HK-2 (cell line): ENCODE measurements around the gene TMEM59L.

Source experiments
- DNase-seq: peaks from one replicate; pipeline ENCODE4 v3.0.0-alpha.2; 2018; ENCODE audit not compliant: unreplicated experiment

The TMEM59L gene

DNA sequence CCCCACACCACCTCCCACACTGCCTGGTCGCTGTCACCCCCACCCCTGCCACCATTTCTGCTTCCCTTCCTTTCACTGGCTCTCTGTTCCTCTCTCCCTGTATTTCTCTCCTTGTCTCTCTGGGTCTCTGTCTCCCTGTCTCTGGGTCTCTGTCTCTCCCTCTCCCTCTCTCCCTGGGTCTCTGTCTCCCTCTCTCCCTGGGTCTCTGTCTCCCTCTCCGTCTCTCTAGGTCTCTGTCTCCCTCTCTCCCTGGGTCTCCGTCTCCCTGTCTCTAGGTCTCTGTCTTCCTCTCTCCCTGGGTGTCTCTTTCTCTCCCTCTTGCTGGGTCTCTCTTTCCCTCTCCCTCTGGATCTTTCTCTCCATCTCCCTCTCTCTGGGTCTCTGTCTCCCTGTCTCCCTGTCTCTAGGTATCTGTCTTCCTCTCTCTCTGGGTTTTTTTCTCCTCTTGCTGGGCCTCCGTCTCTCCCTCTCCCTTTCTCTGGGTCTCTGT is 45.7 kb downstream of the TMEM59L start:
- DNase-seq: no peak

DNA sequence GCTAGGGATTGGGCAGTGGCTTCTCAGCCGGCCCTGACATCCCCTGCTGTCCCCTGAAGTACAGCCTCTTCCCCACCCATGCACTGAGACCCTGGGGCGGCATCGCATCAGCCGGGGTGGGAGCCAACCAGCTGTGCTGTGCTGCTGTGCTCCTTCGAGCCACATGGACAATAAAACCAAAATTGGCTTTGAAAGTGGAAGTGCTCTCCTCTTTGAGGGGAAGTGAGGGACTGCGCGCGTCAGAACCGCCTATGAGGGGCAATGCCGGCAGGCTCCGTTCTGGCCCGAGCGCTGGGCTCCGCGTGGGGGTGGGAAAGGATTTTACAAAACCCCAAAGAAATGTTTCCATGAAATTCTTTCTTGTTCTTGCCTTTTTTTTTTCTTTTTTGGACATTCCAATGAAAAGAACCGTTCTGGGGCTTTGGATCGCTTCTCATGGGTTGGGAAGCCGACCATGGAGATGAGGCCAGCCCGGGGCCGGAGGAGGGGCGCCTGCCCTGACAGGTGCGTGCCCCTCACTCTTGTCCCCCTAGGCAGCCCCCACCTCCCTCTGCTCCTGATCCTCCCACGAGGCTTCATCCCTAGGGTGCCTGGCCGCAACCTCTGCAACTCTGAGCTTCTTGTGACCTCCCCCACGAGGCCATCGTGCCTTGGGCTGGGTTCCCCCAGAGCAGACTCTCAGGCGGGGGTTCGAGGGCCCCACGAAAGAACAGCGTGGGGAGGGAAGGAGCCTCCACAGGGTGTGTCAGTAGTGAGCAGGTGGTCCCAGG is 46.8 kb downstream of the TMEM59L start:
- DNase-seq: no peak

DNA sequence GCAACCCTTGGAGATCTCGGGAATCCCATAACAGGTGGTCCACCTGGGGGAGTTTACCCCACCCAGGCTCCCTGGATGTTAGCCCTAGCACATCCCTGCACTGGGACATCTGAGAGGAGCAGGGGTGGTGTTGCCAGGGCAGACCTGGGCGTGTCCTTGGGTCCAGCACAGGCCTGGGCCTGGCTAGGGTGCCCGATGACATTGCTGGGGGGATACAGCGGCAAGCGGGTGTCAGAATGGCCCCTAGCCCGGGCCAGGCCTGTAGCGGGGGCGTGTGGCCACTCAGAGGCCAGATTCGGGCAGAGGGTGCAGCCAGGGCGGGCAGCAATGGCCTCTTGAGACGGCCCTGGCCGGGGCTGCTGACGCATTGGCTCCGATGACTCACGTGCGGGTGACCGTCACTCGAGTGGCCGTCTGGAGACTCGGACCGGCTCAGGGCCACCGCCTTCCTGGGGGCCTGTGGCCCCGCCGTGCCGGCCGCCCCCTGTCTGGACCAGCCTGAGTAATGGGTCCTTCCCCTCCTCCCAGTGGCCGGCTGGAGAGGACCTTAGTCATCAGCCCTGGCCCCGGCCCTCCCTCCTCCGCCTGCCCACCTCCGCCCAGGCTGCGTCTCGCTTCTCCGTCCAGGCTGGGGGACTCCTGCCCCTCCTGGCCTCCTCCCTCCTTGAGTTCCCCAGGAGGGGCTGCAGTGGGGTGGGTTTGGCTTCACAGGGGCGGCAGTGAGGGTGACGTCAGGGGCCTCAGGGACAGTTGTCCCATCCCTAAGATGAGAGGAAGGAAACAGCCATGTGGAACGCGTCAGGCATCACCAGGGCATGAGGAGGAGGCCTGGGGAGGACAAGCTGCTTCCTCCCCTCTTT is 47.6 kb downstream of the TMEM59L start:
- DNase-seq: peak; percentile 95

DNA sequence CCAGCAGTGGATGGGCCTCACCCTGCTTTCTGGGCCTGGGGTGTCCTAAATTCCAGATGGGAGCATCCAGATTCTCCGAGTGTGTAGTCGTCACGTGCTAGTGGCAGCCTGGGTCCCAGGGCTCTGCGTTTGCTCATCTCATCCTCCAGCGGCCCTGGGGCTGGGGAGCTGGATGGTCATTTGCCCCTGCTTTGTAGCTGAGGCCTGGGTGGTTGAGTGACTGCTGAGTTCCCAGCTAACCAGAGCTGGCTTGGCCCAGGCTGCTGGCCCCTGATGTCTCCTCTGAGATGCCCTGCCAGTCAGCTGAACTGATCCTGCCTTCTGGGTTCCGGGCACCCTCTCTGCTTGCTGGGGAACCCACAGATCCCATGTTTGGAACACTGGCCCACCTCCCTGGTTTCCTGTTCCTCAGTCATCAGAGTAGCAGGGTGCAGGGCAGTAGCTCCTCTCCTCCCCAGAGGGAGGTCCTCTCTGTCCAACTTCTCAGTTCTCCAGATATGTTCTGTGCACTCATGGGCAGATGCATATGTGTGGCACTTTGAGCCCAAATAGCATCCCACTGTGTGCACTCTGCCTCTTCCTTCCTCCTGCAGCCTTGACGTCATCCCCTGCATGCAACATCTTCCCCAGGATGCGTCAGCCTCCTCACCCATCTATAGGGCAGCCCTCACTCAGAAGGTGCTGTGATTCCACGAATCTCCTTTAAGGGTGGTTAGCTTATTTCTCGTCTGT is 48.4 kb downstream of the TMEM59L start:
- DNase-seq: no peak

DNA sequence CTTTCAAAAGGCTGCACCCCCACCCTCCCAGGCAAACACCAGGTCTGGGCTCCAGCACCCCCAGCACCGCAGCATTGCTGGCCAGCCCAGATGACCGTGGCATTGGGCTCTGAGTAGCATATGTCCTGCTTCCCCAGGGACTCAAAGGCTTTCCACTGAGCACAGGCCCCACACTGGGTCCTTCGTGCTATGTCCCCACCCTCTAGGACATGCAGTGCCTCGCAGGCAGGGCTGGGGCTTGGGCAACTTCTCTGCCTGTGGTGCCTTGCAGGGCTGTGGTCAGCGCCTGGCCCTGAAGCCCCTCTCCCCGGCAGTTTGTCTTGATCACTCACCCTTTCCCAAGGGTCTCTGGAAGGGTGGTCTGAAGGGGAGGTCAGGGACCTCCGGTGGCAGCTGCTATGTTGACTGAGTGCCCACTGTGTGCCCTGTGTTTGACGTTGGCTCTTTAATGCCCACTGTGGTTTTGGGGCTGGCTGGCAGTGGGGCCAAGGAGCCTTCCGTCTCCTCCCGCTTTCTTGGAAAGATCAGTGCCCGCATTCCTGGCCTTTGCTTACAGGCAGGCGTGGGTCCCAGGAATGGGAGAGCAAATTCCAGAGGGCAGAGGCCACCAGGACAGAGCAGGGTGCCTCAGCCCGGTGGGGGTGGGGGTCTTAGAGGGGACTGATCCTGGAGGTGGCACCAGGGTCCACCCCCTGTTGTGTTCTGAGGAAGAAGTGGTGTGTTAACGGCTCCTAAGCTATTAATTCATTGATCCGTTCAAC is 50.5 kb downstream of the TMEM59L start:
- DNase-seq: no peak

DNA sequence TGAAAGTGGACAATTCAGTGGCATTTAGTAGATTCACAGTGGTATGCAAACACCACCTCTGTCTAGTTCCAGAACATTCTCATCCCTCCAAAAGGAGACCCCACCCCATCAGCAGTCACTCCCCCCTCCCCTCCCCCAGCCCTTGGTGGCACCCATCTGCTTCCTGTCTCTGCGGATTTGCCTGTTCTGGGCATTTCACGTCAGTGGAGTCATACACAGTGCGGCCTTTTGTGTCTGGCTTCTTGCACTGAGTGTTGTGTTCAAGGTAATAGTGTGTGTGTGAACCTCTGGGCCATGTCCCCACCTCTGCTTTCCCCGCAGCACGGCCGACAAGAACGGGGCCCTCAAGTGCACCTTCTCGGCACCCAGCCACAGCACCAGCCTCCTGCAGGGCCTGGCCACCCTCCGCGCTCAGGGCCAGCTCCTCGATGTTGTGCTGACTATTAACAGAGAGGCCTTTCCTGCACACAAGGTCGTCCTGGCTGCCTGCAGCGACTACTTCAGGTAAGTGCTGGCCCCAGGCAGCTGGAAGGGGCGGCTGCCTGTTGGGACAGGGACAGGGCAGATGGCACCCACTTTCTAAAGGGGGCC is 51.4 kb downstream of the TMEM59L start:
- no peak for DNase-seq

DNA sequence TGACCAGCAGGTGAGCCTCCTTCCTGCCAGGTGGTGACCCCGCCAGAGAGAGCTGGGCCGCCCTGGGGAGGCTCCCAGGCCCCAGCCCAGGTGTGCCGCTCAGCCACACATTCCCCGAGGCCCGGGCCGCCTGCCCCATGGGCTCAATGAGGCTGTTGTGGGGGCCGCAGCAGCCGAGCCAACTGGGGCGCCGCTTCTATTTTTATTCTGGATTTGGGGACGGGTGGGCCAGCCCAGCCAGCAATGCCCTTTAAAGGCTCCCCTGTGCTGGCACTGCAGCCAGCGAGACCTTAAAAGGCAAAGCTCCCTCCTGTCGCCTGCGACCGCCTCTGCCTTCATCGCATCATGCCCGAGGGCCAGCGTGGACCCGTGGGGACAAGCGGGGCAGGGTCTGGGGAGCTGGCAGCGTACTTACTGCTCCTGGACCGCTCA is 53.1 kb downstream of the TMEM59L start:
- no peak for DNase-seq

DNA sequence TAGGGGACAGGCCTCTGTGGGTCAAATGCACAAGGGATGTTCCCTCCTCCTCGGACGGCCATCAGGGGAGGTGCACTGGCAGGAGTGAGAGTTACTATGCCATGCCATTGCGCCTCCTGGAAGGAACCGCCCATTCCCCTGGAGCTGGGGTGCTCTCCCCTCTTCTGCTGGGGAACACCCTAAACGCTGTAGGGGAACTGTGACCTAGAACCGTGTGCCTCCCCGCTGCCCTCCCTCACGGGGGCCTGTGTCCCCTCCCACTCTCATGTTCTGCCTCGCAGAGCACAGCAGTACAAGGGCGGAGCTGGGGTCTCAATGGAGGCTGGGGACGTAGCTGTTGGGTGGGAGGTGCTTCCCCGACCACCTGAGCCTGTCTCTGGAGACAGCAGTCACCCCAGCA is 53.6 kb downstream of the TMEM59L start:
- DNase-seq: no peak

DNA sequence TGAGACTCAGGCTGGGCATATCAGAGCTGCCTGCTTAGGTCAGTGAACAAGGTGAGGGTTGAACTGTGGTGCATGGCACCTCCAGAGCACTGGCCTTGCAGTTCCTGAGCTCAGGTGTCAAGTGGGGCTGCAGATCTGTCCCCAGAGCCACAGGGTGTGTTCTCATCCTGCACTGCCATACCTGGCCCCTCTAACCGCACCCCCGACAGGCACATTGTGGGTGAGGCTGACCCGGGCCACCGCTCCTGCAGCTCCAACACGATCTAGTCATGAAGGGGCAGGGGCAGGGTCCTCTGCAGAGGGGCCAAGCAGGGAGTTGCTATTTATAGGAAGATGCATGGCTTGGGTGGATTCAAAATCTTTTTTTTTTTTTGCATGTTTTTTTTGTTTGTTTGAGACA is 54.1 kb downstream of the TMEM59L start:
- no peak for DNase-seq

DNA sequence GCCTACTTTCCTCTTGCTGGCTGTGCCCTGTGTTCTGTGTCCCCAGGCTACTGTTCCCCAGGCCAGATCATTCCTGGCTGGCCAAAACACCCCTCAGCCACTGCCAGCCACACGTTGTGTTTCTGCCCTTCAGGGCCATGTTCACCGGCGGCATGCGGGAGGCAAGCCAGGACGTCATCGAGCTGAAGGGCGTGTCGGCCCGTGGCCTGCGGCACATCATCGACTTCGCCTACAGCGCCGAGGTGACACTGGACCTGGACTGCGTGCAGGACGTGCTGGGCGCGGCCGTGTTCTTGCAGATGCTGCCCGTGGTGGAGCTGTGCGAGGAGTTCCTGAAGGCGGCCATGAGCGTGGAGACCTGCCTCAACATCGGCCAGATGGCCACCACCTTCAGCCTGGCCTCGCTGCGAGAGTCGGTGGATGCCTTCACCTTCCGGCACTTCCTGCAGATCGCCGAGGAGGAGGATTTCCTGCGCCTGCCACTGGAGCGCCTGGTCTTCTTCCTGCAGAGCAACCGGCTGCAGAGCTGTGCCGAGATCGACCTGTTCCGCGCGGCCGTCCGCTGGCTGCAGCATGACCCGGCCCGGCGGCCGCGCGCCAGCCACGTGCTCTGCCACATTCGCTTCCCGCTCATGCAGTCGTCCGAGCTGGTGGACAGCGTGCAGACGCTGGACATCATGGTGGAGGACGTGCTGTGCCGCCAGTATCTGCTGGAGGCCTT is 55.0 kb downstream of the TMEM59L start:
- no peak for DNase-seq

DNA sequence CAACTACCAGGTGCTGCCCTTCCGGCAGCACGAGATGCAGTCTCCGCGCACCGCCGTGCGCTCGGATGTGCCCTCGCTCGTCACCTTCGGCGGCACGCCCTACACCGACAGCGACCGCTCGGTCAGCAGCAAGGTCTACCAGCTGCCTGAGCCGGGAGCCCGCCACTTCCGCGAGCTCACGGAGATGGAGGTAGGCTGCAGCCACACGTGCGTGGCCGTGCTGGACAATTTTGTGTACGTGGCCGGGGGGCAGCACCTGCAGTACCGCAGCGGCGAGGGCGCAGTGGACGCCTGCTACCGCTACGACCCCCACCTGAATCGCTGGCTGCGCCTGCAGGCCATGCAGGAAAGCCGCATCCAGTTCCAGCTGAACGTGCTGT is 55.6 kb downstream of the TMEM59L start:
- no peak for DNase-seq

DNA sequence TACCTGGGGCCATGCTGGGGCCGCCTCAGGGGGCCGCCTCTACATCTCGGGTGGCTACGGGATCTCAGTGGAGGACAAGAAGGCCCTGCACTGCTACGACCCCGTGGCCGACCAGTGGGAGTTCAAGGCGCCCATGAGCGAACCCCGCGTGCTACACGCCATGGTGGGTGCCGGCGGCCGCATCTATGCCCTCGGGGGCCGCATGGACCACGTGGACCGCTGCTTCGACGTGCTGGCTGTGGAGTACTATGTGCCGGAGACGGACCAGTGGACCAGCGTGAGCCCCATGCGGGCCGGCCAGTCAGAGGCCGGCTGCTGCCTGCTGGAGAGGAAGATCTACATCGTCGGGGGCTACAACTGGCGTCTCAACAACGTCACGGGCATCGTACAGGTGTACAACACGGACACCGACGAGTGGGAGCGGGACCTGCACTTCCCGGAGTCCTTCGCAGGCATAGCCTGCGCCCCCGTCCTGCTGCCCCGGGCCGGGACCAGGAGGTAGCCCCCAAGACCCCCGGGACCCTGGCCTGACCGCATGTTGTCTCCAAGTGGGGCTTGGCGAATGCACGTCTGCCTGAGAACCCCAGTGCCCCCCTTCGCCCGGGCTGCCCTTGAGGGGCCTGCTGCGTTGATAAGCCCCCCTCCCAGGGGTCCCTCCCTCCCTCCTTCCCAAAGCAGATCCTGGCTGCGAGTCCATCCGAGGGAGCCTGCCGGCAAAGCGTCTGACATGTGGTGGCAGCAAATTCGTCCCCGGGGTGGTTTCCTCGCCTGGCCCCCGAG is 56.3 kb downstream of the TMEM59L start:
- no peak for DNase-seq

DNA sequence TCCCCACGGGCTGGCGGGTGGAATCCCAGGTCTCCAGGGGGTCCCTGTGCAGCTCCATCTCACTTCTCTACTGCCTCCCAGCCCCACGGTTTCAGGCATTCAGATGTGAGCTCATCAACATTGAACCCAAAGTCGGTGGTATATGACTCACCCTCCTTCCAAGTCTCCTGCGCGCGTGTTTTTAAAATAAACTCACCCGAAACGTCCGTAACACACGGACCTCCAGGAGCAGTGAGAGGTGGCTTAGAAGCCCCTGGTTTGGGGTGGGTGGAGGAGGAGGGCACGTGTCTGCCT is 56.8 kb downstream of the TMEM59L start:
- no peak for DNase-seq

DNA sequence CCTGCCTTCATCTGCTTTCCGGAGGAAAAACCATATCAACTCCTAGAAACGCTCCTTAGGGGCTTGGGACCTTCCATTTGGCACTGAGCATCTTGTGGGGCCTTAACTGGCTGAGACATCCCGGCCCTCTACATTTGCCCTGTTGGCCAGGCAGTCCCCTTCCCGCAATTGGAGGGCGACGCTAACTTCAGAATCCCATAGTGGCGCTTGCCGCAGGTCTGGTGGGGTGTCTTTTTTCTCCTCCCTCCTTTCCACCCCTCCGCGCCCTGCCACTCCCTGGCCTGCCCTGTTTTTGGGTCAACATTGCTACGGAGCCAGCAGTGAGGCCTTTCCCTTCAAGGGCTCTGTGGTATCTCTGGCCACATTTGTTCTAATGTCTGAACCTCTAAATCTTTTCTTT is 57.2 kb downstream of the TMEM59L start:
- DNase-seq: no peak

DNA sequence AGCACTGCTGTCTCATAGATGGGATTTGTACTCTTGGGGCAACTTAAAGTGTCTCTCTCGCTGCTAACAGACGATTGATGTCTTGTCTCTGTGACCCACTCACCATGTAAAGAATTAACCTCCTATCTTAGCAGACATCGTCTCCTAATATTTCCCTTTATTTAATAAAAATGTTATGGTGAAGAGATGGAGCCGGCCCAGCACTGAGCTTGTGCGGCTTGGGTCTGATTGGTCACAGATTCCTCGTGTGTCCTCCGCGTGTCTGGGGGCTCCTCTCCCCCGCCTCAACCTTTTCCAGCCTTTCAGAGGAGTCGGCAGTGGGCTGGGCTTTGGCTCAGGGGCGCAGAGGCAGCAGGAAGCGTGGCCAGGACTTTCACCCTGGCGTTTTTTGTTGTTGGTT is 57.6 kb downstream of the TMEM59L start:
- no peak for DNase-seq
